Stimulated activated CD8-positive, alpha-beta memory T cell treated with anti-CD3 and anti-CD28 coated beads, Interleukin-7, amount 100 ng/mL, for 24 hours (primary cell): ENCODE measurements around the gene LIN7C.
"Not testable (repeated sequence)": the region's sequence is repeated elsewhere in the genome, so short reads cannot be mapped to it uniquely, and the experiment has no call there.

Experiments
- DNase-seq: peaks from one replicate; pipeline ENCODE4 v3.0.0-alpha.2; 2020; ENCODE audit warnings: low read depth

The LIN7C gene

DNA sequence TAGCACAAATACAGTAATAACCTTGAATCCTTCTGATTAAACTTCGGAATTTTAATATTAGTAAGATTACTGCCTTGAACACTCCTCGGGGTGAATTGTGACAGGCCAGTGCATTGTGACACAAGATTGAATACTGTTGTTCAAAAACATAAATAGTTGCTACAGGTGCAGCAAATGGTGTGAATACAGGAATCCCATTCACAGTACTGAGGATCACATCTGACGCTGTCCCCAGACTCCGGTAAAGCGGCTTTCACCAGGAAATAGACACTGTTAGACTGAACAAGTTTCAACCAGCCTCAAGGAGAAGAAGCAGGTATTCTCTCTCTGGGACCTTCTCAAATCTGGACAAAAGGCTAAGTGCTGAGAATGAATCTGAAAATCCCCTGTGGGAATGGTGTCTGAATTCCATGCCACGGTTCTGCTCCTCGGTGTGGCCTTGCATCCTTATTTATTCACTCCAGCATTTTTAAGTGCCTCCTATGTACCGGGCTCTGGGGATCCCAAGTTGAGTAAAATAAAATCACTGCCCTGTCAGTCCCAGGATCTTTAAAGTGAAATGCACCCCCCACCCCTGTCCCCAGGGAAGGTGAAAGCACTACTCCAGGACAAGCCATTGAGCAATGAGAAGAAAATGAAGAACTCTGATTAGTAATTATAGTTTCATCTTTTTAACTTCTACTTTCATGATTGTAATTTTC, 37.4 kb downstream of the LIN7C start:
- DNase-seq: no peak

DNA sequence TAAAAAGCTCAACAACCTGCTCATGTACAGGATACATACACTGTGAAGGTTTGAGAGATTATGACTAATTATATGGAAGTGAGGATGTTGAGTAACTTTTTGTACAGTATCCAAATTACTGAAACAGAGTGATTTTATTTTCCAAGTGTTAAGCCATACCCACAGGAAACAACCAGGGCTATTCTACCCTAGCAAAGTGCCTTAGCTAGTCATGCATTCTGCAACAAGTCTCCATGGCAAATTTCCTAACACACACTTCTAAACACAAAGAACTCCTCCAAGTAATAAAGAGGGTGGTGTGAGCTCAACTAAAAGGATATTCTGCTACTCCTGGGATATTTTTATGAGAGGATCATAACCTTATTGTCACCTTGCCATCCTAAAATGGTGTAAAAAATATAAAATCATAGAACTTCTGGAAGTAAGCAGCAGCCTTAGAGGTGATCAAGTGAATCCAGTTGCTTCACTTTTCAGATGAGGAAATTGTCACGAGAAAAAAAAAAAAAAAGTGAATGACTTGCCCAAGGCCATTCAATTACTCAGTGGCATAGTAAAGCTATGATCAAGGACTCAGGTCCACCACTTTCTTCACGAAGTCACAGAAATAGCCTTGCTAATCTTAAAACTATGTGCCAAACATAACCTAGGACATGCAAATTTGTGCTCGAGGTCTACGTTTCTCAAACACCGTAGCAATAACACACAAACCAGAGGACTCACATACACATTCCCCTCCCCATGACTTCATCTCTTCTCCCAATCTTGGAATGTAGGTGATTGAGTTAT, 38.2 kb downstream of the LIN7C start:
- DNase-seq: no peak

DNA sequence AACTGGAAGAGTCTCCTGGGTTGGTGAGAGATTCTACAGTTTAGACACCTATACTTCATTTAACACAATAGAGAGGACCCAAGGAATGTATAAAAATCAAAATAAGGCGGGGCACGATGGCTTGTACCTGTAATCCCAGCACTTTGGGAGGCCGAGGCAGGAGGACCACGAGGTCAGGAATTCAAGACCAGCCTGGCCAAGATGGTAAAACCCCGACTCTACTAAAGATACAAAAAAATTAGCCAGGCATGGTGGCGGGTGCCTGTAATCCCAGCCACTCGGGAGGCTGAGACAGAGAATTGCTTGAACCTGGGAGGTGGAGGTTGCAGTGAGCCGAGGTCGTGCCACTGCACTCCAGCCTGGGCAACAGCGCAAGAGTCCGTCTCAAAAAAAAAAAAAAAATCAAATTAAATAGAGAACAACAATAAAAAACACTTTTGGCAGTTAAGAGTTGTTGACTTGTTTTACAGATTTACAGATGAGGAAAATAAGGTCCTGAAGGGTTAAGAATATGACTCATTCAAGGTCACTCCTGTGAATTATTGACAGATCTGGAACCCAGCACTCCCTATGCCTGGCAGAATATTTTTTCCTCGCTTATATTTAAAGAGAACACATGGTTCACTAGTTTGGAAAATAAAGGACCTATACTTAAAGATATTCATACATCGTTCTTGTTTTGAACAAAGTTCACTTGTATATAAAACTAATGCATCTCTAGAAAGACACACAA, 39.2 kb downstream of the LIN7C start:
- no peak for DNase-seq

DNA sequence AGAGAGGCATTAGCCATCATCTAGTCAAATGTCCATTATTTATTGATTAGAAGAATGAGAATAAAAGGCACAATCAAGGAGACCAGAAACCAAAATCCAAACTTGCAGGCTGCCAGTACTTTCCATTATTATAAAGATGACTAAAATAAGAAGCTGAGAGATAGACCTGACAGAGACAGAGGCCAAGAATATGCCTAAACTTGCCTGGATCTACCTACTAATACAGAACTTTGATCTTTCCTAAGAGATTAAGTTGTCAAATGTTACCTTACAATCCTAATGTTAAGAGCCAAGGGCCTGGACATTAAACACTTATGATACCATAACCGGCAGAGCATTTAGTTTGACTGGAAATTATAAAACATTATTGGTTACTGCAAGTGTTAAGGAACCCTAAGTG, 40.2 kb downstream of the LIN7C start:
- DNase-seq: no peak

DNA sequence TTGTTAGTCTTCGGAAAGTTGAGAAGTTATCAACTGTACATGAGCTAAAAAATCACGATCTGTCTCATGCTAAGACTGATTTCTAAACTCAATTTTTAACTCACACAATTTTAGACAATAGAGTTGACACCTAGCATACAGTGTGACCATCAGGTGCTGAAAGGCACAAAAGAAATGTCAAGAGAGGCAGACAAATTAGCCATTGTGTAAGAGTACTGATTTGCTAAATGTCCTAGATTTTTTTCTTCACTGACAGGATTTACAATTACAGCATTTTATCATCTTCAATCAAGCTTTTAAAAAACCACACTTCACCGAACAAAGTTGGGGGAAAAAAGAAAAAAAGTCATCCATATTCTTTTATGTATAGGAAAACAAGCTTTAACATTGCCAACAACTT, 40.9 kb downstream of the LIN7C start:
- no peak for DNase-seq

DNA sequence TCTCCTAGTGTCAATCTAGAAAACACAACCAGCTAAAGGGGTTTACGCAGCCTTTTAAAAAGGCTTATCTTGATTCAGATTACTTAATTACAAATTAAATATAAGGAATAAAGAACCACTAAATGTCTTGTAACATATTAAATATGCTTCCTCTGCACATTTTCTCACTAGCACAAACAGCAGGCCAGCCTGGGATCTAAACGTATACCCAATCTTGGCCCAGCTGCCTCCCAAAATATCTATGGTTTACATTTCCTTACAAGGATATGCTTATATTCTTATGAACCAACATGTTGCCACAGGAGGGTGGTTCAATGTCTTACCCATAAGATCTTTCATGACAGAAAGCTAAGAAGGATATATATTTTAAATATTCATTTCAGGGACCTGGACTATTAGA, 41.7 kb downstream of the LIN7C start:
- DNase-seq: no peak

DNA sequence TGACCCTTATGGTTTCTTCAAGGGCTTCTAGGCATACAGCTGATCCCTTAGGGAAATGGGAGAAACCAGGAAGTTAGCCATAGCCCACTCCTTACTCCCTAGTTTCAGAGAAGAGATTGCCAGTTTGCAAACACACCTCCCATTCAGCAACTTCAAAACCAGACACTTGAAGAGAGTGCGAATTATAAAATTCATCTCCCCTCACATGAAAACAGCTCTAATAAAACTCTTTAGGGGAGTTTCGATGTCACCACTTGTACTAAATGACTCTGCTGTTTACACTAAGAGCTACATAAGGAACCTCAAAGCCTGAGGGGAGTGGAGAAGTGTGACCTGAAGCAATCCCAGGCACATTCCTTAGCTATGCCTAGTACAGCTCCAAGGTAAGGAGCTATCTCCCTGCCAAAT, 42.3 kb downstream of the LIN7C start:
- DNase-seq: no peak

DNA sequence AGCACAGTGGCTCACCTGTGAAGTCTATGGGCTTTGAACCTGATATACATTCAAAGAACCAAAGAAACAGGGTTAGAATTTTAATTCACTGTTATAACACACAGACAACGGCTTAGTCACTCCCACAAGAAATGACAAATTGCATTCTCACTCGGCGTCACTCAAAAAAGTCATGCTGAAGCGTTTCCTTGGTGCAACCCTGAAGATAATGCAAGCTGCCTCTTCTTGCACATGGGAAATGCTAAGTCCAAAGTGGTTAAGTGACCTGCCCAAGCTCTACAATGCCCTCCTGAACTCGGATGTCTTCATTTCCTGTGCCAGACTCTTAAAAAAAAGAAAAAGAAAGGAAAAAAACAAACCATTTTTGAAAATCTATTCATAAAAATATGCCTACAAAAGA, 44.0 kb downstream of the LIN7C start:
- no peak for DNase-seq

DNA sequence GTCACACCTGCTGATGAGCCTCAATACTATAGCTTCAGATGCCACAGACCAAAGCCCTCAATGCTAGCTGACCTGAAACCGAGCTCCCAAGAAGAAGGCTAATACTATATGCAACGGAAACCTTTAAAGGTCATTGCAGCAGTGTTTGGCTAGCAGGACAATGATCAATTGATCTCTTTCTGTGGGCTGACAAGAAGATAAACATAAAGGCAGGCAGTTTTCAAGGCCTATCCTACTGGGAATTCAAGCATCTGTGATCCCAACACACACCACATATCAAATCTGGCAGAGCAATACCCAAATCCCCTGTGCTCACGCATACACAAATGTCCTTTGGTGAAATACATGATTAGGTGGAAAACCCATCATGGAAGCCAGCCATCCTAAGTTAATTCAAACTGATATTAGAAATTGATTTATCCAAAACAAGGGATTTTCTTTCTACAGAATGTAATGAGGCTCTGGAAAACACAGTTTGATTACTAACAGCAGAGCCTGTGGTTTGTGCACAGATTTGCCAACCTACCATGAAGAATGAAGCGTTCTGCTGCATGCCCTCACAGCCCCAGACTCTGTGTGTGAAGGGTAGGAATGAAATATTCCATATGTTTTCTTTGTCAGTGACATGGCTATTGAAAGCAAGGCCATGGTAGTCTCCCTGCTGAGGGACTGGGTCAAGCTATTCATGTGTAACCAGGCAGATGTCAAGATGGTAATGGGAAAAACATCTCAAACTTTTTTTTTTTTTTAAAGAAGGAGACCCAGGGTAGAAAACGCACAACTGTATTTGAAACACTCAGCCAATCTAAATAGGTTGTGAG, 46.2 kb downstream of the LIN7C start:
- no peak for DNase-seq

DNA sequence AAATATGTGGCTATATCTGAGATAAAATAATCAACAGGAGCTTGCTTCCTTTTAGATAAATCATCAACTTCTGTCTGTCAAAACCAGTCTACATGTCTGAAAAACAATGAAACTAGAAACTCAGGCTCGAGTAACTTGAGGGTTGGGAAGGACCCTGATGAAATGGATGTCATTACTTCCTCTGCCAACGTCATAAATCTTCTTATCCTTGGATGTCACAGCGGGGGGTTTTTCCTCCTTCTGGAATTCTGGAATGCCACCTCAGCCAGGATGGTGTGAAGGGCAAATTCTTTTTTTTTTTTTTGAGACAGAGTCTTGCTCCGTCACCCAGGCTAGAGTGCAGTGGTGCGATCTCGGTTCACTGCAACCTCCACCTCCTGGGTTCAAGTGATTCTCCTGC, 47.4 kb downstream of the LIN7C start:
- DNase-seq: no peak

DNA sequence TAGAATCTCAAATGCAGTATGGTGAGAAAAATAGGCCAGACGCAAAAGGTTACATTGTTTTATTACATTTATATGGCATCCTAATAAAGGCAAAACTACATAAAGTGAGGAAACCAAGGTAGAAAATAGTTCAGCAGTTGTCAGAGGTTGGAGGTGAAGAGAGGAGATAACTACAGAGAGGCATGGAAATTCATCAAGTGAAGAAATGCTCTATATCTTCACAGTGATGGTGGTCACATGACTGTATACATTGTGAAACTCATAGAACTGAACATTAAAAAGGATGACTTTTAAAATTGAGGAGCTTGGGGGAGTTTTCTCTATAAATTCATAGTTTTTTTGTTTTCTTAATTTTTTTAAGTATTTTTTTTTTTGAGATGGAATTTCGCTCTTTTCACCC, 48.4 kb downstream of the LIN7C start:
- no peak for DNase-seq

DNA sequence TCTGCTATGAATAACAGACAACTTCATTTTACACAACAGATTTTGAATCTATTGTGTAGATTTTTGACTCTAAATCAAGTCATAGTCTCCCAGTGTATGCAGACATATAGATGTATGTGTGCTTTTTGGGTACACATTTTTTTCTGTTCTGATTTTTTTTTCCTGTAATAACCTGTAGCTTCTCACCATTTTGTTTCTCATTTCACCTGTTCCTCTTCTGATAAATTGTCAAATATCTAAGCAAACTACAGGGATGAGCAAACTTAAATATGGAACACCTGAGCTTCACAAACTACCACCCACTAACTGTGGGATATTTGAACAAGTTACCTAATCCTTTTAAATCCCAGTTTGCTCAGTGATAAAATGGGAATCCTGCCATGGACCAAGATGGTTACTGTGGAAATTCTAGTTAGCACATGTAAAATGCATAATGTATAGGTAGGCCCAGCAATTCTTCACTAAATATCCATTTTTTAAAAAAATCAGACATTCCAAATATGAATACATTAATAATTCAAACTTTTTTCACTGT, 49.7 kb downstream of the LIN7C start:
- DNase-seq: no peak

DNA sequence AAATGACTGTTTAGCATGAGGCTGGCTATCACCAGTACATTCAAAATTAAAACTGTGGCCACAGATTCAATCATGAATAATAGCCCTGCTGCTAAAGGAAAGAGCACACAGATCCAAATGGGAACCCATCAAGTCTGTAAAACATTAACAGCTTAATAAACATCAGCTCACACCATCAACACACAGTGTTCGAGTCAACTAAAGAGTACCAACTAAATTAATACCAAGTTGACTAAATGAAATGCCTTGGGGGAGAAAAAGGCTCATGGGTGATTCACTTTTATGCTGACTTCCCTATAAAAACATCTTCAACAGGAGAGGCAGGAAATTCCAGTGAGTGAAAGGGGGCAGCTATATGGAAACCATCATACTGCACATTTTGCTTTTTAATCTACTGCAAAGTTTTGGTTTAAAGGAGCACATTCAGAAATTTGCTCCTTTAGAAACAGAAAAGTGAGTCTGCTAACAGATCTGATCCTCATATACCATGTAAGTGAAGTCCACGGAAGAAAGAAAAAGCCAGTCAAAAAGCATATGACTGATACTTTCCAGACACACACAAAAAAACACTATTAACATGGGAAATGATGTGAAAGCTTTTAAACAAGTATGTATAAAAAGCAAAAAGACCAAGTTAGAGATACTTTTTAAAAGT, 50.3 kb downstream of the LIN7C start:
- no peak for DNase-seq

DNA sequence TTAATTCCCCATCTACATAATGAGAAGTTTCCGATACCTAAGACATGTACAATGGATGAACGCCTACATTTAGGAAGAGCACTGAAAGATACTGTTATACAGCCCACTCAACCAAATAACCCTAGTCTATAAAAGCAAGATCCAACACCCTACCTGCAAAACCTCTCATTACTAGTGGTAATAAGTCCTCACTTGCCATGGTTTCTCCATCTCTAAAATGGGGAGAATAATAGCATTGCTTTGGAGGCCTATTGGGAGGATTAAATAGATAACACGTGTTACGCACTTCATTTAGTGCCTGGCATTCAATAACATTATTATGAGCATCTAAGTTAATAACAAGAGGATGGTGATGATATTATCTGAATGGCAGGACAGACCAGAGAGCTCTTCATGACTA, 50.9 kb downstream of the LIN7C start:
- DNase-seq: no peak

DNA sequence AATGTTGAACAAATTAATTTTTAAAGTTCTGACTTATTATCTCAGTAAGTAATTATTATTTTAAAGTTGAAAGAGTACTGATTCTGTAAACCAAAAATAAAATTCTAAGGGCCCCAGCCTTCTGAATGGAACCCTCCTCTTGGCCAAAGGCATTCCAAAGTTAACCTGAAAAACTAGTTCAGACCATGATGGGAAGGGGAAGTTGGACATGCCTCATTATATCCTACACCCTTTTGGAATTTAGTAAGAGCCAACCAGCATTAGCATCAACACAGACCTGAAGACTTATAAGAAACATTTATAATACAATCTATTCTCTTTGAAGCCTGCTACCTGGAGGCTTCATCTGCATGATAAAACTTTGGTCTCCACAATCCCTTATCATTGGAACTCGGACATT, 52.9 kb downstream of the LIN7C start:
- no peak for DNase-seq

DNA sequence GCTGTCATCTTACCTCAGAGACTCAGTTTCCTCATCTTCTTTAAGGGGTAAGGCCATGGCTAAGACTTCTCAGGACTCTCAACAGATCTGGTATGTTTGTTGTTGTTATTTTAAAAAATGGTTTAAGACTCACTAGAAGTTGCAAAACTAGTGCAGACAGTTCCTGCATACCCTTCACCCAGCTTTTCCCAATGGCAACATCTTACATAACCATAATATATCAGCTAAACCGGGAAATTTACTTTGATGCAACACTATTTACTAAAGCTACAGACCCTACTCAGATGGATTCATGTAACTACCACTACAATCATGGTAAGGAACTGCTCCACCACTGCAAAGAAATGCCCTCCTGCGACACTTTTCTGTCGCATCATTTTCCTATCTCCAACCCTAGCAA, 54.4 kb downstream of the LIN7C start:
- no peak for DNase-seq

DNA sequence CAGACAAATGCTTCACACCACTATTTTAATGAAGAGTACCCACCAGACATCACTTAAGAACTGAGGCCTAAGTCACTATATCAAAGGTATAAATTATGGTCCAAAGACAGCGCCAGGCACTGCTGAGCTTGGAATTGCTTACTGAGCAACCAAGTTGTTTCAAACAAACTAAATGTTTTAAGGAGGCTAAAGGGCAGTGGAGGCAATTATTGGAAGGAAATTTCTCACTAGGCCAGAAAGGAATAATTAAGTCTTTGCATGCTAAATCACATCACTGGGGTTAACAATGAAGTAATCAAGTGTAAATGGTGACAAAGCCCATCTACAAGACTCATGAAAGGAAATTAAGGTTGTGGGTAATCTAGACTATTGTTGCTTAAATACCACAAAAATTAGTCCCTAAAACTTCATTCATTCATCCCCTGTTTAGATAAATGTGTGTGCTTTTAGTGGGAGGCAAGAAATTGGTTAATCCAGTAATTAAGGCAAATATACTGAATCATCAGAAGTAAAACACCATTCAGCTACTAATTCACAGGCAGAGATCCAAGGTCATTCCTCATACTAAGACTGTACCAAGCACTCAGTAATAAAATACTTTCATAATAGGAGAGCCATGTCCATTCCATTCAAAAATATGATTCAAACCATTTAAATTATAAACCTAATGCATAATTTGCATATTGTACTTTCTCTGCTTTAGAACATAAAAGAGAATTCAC, 55.2 kb downstream of the LIN7C start:
- no peak for DNase-seq

DNA sequence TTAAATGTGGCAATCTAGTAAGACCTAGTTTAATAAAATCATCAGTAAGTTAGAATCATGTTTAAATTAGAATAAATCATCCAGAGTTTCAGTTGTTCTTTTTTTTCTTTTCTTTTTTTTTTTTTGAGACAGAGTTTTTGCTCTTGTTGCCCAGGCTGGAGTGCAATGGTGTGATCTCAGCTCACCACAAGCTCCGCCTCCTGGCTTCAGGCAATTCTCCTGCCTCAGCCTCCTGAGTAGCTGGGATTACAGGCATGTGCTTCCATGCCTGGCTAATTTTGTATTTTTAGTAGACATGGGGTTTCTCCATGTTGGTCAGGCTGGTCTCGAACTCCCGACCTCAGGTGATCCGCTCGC, 58.4 kb downstream of the LIN7C start:
- DNase-seq: not testable (repeated sequence)

DNA sequence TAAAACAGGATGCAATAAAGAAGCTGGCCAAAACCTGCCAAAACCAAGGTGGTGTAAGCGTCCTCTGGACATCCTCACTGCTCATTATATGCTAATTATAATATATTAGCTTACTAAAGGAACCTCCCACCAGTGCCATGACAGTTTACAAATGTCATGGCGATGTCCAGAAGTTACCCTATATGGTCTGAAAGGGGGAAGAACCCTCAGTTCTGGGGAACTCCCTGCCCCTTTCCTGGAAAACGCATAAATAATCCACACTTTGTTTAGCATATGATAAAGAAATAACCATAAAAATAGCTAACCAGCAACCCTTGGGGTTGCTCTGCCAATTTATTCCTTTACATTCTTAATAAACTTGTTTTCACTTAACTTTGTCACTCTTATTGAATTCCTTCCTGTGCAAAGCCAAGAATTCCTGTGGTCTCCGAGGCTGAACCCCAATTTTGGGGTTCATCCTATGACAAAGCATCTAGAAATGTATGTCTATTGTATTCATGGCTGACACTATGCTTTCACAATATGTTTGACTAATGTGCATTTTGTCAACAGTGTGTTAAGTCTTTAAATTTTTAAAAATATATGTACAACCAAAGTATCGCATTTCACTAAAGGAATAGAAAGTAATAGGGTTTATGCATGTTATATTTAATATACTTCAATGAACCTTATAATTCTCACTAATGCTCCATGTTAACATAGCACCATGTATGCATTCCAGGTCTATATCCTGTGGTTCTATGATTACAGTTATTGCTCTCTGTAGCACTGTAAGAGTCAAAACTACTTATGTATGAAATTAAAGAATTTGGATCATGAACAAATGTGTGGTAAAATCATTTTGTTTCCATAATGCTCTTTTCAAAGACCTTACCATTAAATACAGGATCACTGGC, 59.0 kb downstream of the LIN7C start:
- no peak for DNase-seq

DNA sequence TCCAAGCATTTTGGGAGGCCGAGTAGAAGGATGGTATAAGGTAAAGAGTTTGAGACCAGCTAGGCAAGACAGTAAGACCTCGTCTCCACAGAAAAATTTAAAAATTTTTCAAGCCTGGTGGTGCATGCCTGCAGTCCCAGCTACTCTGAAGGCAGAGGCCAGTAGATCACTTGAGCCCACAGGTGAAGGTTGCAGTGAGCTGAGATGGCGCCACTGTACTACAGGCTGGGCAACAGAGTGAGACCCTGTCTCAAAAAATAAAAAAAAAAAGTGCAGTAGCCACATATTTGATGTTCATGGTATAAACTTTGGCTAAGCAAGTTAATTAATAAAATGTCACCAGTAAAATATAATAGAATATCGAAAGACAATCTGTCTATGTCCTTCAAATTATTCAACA, 60.9 kb downstream of the LIN7C start:
- no peak for DNase-seq
